Stimulated activated CD8-positive, alpha-beta memory T cell treated with anti-CD3 and anti-CD28 coated beads, Interleukin-12 subunit alpha, Interleukin-12 subunit beta, amount 100 ng/mL, for 4 hours (primary cell): ENCODE measurements around the gene ZNF417.
"Not testable (repeated sequence)": the region's sequence is repeated elsewhere in the genome, so short reads cannot be mapped to it uniquely, and the experiment has no call there.

Source experiments
- DNase-seq: peaks from one replicate; pipeline ENCODE4 v3.0.0-alpha.2; 2020; ENCODE audit warnings: low read depth

The ZNF417 gene

DNA sequence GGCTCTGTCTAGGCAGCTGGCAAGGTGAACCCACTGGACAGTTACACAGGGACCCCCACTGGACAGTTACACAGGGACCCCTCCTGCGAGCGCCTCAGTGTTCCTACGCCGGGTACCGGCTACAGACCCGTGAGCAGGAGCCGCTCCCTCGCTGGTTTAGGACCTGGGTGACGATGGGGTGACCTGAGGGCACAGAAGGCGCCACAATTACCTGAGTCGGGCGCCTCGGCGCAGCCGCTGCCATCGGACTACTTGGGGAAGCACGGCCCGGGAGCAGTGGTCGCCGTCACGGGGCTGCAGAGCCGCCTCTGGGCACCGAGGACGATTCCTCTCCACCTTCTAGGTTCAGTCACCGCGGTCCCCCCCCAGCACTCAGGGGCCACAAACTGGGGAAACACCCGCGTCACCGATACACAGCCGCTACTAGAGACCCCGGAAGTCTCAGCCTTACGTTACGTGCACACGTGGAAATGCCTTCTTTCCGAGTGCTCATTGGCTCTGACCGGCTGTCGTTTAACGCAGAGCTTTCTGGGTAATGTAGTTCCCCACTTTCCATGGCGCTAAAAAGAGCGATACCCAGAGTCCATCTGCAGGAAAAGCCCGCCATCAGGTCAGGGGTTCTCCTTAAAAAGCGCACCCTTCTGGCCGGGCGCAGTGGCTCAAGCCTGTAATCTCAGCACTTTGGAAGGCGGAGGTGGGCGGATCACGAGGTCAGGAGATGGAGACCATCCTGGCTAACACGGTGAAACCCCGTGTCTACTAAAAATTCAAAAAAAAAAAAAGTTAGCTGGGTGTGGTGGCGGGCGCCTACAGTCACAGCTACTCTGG is at the start of gene ZNF417:
ZNF417 (minus strand) TSS at position 425 of the 828 bp plus-strand sequence; CDS start at position 244, 181 bp downstream.
- peak; percentile 75 for DNase-seq

DNA sequence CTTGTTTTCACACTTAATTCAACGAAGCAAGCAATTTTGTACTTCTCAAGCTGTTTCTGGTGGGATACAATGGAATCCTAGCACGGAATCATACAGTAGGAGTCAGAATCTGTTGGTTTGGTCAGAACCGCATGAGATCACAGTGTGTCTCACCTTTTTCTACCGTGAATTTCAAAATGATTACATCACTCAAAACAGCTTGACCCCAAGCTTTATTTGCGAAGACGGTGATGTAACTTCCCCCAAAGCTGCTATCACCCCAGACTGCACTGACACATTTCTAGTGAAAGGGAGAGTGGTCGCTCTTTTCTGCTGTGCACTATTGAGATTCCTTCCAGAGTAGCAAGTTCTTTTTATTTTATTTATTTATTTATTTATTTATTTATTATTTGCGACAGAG is 48.4 kb upstream of the ZNF417 start:
- no peak for DNase-seq

DNA sequence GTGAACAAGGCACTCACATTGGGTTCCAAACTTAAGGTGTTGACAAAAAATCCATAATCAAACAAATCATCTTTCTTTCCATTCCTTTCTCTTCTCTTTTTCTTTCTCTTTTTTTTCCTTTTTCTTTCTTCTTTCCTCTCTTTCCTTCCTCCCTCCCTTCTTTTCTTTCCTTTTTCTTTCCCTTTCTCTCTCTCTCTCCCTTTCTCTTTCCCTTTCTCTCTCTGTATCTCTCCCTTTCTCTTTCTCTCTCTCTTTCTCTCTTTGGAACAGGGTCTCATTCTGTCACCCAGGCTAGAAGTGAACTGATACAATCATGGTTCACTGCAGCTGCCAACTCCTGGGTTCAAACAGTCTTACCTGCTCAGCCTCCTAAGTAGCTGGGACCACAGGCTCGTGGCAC is 45.4 kb upstream of the ZNF417 start:
- DNase-seq: no peak

DNA sequence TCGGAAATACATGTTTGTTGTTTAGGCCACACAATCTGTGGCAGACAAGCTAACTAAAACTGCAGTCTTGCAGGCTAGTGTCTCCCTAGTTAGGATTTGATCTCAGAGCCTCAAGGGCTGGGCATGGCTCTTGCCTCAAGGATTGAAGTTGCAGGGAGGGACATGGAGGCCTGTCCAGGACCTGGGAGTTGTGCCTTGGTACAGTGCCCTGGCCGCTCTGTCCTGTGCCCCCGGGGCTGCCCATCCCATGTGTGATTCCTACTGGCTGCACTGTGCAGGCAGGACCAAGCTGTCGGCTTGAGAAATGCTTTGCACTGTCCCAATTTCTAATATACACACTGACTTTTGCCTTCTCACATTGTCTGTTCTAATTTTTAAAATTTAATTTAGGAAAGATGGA is 38.6 kb upstream of the ZNF417 start:
- no peak for DNase-seq

DNA sequence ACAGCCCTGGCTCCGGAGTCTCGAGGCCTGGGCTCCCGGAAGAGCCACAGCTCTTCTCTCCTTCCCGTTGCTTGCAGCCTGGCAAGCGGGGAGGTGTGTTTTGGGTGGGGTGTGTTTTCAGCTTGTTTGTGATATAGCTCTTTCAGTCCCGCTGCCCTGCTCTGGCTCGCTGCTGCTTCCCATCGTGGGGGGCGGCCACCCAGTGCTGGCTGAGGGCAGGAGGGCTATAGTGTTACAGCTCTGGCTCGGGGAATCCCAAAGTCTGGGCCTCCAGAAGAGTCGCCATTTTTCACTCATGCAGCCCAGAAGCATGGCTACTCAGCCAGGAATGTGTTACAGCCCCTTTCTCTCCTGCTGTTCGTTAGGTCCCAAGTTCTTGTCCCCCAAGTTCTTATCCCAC is 33.3 kb upstream of the ZNF417 start:
- no peak for DNase-seq

DNA sequence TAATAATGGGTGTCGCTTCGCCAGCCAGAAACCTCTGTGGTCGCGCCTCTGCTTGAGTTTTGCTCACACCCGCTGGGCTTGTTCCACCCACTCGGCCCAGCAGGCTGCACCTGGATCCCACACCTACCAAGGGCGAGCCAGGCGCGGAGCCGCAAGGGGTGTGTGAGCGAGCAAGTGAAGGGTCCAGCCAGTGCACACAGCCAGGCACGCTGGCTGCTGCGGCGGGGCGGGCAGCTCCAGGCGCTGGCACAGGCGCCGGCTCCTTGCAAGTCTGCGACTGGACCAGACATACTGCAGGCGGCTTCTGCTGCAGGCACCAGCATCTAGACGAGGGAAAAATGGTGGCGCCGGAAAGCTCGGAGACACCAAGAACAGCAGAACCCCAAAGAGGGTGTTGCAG is 32.9 kb upstream of the ZNF417 start:
- DNase-seq: no peak

DNA sequence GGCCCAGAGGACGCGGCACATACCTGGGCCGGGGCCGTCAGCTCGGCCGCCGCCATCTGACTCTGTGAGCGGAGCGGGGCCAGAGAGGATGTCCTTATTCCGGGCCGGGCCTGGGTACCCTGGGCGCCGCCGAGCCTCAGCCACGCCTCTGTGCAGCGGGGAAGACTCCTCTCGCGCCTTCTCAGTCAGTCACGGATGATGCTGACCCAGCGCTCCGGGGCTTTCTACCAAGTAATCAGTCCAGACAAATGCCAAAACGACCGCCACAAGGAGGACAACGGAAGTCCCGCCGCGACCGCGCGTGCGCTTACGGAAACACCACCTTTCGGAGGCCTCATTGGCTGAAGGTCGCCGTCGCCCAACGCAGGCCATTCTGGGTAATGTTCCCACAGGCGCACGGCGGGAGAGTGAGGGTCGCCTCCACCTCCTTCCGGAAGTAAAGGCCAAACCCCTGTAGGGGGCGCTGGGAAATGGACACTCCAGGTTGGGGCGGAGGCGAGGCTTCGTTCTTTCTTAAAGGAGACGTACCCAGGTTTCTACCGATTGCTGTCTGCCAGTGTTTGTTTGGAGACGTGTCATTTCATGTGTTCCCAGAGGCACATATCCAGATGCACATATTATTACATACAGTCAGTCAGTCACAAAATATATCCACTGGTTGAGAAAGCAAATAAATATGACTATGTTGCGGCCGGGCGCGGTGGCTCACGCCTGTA is 31.2 kb upstream of the ZNF417 start, which contains the start of gene ZNF256:
ZNF256 (minus strand) TSS at position 288 of the 716 bp plus-strand sequence; CDS start at position 56, 232 bp downstream.
- DNase-seq: peak; percentile 79

DNA sequence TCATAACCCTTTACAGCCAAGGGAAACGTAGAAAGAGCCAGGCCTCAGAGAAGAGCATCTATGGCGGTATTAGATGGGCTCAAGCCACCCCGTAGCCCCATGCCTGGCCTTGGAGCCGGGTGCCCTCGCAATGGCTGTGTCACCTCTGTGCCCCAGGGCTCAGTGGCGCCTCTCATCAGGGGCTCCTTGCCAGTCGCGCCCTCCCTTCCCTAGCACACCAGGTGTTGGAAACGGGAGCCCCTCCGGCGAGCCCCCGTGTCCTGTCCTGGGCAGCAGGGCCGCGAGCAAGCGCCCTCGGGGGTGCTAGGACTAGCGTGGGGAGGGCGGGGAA is 30.7 kb upstream of the ZNF417 start:
- DNase-seq: no peak

DNA sequence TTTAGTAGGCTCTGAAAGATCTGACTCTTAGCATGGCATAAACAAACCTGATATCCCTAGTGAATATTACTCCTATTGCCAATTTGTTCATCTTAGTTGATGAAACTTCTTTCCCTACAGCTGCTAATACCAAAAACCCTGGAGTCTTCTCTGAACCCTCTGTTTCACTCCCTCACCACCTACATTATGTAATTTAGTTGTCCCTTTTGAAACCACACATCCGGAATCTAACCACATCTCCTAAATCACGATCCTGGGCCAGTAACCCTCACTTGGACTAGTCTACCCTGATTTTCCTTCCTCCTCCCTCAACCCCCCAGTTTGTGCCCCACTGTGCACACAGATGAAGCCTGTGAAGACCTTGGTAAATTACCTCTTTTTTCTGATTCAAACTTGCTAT is 29.9 kb upstream of the ZNF417 start:
- DNase-seq: no peak

DNA sequence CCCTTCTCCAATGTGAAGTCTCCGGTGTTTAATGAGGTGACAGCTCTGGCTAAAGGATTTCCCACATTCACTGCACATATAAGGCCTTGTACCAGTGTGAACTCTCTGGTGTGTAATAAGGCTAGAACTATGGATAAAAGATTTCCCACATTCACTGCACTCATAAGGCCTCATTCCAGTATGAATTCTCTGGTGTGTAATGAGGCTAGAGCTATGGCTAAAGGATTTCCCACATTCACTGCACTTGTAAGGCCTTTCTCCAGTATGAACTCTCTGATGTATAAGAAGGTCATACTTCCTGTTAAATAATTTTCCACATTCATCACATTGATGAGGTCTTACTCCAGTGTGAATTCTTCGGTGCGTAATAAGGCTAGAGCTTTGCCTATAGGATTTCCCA is 25.2 kb upstream of the ZNF417 start:
- no peak for DNase-seq

DNA sequence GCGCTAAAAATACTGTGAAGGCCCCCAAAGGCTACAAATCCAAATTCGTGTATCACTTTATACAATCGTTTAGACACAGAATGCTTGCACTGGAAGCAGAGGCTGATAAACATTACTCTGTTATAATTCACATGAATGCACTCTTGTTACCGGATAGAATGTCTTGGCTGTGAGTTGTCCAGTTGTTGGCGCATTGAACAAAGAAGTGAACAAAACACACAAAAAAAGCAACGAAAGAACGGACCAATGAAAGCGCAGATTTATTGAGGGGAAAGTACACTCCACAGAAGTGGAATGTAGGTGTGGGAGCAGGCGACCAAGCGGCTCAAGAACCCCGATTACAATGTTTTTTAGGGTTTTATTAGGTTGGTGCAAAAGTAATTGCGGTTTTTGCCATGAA is 19.3 kb upstream of the ZNF417 start:
- no peak for DNase-seq

DNA sequence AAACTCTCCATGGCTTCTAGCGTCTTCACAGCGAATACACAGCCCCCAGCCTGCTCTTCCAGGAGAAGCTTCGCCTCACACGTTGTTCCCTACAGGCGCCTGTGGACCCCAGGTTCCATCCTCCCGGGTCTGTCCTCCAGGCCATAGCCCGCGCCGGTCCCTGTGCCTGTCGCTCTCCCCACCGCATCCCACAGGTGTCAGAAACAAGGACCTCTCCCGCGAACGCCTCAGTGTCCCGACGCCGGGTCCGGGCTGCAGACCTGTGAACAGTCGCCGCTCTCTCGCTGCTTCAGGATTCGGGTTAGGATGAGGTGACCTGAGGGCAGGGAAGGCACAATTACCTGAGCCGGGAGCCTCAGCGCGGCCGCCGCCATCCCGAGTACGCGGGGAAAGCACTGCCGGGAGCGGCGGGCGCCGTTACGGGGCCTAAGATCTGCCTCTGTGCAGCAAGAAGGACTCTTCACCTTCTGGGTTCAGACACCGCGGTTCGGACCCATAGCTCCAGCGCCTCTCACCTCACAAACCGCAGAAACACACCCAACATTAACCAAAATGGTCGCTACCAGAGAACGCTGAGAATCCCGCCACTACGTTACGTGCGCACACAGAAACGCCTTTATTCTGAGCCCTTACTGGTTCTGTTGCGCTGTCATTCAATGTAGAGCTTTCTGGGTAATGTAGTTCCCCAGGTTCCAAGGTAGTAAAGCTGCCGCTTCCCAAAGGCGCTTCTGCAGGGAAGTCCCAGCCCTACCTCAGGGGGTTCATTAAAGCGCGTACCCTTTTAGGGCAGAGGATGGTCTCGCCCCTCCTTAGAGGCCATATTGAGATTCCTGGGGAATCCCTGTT is 18.7 kb upstream of the ZNF417 start, which contains the start of gene ZNF418:
ZNF418 (minus strand) TSS at position 583 of the 846 bp plus-strand sequence. CDS start 1,580 bp downstream, outside the sequence.
- no peak for DNase-seq

DNA sequence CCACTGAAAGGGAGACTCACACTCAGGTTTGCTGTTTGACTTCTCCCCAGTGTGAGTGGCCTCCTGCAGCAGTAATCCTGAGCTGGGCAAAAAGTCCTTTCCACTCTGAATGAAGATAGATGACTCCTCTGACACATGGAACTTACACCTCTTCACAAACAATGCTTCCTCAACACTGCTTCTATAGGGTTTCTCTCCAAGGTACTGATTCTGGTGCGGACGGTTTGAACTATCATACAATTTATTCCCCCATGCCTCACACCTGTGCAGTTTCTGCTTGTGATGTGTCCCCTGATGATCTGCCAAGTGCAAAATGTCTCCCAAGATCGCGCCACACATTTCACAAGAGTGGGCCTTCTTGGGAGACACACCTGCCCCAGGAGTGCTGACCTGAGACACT is 11.2 kb upstream of the ZNF417 start:
- no peak for DNase-seq

DNA sequence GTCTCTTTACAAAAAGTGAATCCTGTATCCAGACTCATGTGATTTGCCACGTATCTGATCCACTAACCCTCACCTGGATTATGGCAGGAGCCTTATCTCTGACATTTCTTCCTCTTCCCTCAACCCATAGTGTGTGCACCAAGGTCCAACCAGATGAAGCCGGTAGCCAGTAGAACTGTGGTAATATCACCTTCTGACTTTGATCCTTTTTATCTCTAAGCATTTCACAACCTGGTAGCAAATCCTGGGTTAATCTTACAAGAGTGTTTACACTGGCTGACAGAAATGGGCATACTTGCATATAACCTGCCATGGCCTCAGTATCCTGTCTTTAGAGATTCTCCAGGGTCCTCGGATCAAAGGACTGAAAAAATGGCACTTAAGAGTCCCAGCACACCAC is 1.9 kb downstream of the ZNF417 start:
- no peak for DNase-seq

DNA sequence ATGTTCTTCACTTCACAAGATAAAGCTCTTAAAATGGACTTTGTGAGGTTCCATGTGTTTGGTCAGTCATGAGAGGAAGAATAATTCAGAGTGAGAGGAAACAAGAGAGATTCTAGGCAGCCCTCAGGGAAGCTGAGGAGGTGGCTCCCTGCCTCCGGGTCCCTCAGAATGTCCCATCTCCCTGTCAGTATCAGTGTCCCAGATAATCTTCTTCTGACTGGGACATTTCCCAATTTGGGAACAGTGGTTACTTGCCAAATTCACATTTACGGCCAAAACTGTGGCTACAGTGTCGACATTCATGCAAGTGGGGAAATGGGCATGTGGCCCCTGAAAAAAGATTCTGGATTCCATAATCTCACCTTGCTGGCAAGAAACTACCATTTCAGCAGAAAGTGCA is 9.0 kb downstream of the ZNF417 start:
- no peak for DNase-seq

DNA sequence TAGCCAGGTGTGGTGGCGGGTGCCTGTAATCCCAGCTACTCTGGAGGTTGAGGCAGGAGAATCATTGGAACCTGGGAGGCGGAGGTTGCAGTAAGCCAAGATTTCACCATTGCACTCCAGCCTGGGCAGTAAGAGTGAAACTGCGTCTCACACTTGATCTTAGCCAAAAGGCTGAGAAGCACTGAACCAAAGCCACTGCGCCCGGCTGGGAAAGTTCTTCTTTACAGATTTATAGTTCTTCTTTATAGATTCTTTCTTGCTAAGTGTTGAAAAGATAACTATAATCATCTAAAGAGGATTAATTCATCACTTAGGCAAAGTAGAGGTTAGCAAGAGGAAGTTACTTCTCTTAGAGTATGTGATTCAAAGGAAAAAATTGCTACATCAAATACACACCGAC is 11.1 kb downstream of the ZNF417 start:
- no peak for DNase-seq

DNA sequence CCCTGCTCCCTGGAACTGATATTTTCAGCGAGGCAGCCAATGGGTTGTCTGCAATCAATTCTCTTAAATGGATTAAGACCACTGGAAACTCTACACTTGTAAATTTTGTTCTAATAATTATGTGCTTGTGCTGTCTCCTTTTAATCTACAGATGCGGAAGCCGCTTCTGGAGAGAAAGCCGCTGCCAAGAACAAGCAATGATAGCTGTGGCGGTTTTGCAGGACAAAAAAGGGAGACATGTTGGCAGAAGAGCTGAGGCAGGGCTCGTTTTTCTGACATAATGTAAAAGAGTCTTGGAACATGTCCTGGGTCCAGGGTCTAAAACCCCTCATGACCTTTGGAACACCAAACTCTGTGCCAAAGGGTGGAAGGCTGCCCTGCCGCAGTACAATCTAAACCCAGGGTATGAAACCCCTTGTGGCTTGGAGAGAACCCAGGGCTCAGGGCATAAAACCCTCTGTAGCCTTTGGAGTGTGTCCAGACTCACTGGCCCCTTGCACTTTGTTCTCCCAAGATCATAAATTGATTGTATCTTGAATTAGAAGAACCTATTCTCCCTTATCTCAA is 12.7 kb downstream of the ZNF417 start:
- DNase-seq: no peak

DNA sequence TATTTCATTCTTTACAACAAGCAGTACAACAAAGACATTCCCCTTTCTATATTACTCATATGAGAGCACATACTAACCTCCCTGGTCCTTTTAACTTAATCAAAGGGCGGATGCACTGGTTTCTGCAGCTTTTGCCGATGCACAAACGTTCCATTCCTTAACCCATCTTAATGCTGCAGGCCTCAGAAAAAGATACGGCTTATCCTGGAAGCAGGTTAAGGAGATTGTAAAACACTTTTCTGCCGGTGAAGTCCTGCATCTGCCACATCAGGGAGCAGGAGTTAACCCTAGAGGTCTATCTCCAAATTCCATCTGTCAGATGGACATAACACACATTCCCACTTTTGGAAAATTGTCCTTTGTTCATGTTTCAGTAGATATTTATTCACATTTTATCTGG is 16.1 kb downstream of the ZNF417 start:
- DNase-seq: no peak

DNA sequence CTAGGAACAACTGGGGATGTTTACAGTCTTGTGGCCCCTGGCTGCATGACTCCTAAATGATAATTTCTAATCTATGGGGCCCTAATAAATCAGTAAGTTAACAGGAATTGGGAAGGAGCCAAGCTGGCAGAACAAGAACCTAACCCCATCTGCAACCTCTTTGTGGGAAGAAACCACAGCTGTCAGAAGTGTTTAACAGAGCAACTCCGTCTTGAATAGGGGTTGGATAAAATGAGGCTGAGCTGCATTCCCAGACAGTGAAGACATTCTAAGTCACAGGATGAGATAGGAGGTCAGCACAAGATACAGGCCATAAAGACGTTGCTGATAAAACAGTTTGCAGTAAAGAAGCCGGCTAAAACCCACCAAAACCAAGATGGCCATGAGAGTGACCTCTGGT is 25.7 kb downstream of the ZNF417 start:
- not testable (repeated sequence) for DNase-seq

DNA sequence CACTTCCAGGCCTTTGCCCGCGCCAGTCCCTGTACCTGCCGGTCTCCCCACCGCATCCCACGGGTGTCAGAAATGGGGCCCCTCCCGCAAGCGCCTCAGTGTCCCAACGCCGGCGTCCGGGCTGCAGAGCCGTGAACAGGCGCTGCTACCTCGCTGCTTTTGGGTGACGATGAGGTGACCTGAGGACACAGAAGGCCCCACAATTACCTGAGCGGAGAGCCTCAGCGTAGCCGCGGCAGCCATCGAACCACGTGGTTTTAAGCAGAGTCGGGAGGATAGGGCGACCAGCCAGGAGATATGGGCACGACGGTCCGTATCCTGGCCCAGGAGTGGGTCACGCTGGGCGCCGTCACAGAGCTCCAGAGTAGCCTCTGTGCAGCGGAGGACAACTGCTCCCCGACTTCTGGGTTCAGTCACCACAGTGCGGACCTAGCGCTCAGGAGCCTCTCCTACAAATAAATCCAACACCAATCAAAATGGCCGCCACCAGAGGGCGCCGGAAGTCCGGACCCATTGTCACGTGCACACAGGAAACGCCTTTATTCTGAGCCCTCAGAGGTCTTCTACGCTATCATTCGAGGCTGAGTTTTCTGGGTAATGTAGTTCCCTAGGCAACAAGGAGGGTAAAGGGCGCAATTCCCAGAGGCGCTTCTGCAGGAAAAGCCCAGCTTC is 27.7 kb downstream of the ZNF417 start, which contains the start of gene ZNF814:
ZNF814 (minus strand) TSS at position 478 of the 672 bp plus-strand sequence; CDS start at position 243, 235 bp downstream.
- DNase-seq: peak; percentile 65

DNA sequence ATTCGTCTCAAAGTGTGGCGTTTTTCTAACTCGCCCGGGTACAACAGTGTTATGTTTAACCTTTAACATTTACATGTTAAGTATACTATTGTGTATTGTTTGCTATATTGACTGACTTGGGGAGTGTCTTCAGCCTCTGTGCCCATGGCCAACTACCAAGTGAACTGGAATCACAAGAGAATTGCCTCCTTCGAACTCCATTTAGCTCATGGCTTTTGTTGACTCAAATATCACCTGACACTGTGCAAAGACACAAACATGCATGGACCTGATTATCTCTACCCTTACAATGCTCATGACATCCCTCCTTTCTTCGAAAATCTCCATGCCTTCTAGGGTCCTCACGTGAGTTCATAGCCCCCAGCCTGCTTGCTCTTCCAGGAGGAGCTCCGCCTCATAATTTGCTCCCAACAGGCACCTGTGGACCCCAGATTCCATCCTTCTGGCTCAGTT is 28.3 kb downstream of the ZNF417 start:
- no peak for DNase-seq
